Activated T-cell treated with anti-CD3 and anti-CD28 coated beads, Interleukin-2, amount 50 U/mL, for 24 hours (primary cell): ENCODE measurements around the gene FLNC.

ENCODE experiments used
- DNase-seq: peaks from one replicate; pipeline ENCODE4 v3.0.0-alpha.2; 2020
- H3K27ac Mint-ChIP-seq: 2 replicates; pipeline ENCODE4 v1.8.0; 2020; ENCODE audit warnings: mild to moderate bottlenecking, mixed read lengths
- H3K27me3 Mint-ChIP-seq: 2 replicates; pipeline ENCODE4 v1.8.0; 2020; ENCODE audit warnings: mixed read lengths
- H3K36me3 Mint-ChIP-seq: 2 replicates; pipeline ENCODE4 v1.8.0; 2020; ENCODE audit warnings: low read depth, mixed read lengths
- H3K4me1 Mint-ChIP-seq: 2 replicates; pipeline ENCODE4 v1.8.0; 2020; ENCODE audit warnings: low read depth, mixed read lengths
- H3K4me3 Mint-ChIP-seq: 2 replicates; pipeline ENCODE4 v1.8.0; 2020; ENCODE audit warnings: mild to moderate bottlenecking, moderate library complexity, mixed read lengths
- H3K9me3 Mint-ChIP-seq: 2 replicates; pipeline ENCODE4 v1.8.0; 2020; ENCODE audit warnings: mixed read lengths

The FLNC gene

DNA sequence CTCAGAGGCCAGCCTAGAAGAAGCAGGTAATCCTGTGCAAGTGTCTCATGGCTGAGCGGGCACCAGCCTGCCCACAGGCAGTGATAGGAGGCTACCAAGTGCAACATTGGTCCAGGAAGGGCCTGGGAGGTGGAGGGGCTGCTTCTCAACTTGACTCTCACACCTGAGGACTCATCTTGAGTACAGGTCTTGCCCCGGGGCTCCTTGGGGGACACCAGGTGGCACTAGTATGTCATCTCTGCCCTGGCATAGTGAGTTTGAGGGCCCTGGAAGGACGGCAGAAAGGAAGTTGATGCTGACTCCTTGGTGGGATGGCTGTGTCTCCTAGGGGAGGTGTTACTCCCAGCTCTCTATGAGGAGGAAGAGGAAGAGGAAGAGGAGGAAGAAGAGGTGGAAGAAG lies 36.2 kb upstream of the FLNC start:
- DNase-seq, result no peak
- H3K27me3 Mint-ChIP-seq, result peaks cover 4% of the 10 kb centered on the region
- no peak overlapping the region for H3K27ac Mint-ChIP-seq
- no peaks in the 10 kb centered on the region for H3K36me3 Mint-ChIP-seq
- H3K4me3 Mint-ChIP-seq, result no peak overlapping the region
- no peaks in the 10 kb centered on the region for H3K9me3 Mint-ChIP-seq
- peaks cover 10% of the 10 kb centered on the region for H3K4me1 Mint-ChIP-seq

DNA sequence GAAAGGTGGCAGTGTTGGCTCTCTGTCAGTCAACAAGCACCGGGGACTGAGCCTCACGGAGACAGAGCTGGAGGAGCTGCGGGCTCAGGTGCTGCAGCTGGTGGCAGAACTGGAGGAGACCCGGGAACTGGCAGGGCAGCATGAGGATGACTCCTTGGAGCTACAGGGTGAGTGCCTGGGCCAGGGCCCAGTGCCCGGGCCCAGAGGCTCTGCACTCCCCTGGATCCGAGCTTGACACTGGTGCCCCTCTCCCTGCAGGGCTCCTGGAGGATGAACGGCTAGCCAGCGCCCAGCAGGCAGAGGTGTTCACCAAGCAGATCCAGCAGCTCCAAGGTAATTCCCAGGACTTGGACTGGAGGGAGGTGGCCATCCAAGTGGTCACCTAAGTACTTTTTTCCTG lies 35.8 kb upstream of the FLNC start:
- H3K9me3 Mint-ChIP-seq, result no peaks in the 10 kb centered on the region
- no peak overlapping the region for H3K4me3 Mint-ChIP-seq
- peaks cover 10% of the 10 kb centered on the region for H3K4me1 Mint-ChIP-seq
- H3K36me3 Mint-ChIP-seq, result no peaks in the 10 kb centered on the region
- H3K27me3 Mint-ChIP-seq, result peaks cover 4% of the 10 kb centered on the region
- H3K27ac Mint-ChIP-seq, result no peak overlapping the region
- no peak for DNase-seq

DNA sequence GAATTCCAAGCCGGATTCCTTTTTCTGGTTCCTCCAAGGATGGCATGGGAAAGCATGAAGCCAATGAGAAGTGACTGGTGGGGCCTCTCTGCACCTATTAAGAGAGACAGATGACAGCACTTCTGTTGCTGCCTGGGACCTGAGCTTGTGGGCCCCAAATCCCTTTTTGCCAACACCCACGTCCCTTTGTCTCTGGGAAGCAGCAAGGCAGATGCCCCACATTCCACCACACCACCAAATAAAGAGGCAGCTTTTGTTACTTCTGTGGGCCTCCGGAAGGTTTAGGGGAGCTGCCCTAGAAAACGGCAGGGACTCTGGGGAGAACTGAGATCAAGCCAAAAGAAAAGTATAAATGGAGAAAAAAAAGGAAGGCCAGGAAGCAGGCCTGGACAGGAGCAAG lies 35.1 kb upstream of the FLNC start:
- H3K4me1 Mint-ChIP-seq, result peaks cover 8% of the 10 kb centered on the region
- DNase-seq, result no peak
- no peaks in the 10 kb centered on the region for H3K36me3 Mint-ChIP-seq
- H3K9me3 Mint-ChIP-seq, result no peaks in the 10 kb centered on the region
- H3K27me3 Mint-ChIP-seq, result peaks cover 4% of the 10 kb centered on the region
- no peak overlapping the region for H3K4me3 Mint-ChIP-seq
- no peak overlapping the region for H3K27ac Mint-ChIP-seq

DNA sequence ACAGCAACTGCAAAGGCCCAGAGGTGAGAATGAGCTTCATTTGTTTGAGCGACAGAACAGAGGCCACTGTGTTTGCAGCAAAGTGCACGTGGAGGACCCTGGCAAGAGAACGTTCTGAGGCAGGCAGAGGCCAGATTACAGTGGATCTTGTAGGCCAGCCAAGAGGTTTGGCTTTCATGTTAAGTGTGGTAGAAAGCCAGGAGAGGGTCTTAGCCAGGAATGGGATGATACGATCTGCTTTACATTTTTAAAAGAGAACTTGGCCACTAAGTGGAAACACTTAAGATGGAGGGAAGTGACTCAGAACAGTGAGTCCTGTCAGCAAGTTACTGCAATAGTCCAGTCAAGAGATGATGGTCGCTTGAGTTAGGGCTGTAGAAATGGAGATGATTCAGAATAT lies 33.9 kb upstream of the FLNC start:
- no peaks in the 10 kb centered on the region for H3K27me3 Mint-ChIP-seq
- peaks cover 3% of the 10 kb centered on the region for H3K36me3 Mint-ChIP-seq
- no peak for DNase-seq
- no peak overlapping the region for H3K27ac Mint-ChIP-seq
- no peaks in the 10 kb centered on the region for H3K9me3 Mint-ChIP-seq
- no peak overlapping the region for H3K4me3 Mint-ChIP-seq
- H3K4me1 Mint-ChIP-seq, result peaks cover 6% of the 10 kb centered on the region

DNA sequence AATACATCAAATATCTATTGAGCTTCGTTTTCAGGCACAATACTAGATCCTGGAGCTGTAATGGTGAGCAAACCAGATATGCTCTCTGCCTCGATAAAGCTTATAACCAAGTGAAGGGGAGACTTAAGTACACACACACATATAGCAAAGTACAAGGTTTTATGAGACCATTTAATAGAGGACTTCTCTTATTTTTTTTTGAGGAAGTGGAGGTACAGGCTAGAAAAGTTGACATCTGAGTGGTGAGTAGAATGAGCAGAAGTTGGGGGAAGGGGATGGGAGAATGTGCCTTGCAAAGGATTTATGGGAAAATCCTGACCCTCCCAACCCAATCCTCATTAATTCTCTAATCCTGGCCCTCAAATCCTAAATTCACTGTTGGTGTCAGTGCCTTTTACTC lies 30.8 kb upstream of the FLNC start:
- Mint-ChIP-seq H3K36me3 (peaks cover 6% of the 10 kb centered on the region), H3K4me1 (peaks cover 1% of the 10 kb centered on the region), H3K4me3 (no peak overlapping the region), H3K27ac (no peak overlapping the region), H3K9me3 (no peaks in the 10 kb centered on the region), H3K27me3 (no peaks in the 10 kb centered on the region)
- DNase-seq, result no peak

DNA sequence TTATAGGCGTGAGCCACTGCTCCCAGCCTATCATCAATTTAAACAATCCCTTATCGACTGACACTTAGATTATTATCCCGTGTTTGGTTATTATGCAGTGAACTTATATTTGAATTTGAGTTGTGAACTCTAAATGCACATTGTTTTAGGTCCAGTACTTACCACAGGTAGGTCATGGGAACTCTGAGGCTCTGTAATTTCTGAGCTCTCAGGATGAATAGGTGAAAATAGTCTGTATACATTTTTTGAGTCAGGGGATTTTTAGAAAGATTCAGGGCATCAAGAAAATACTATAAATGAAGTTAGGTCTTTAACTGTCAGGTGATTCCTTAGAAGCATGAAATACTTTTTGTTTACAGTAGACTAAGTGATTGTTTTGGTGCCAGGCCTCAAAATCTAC lies 29.6 kb upstream of the FLNC start:
- H3K27me3 Mint-ChIP-seq, result no peaks in the 10 kb centered on the region
- H3K9me3 Mint-ChIP-seq, result no peaks in the 10 kb centered on the region
- peaks cover 1% of the 10 kb centered on the region for H3K4me1 Mint-ChIP-seq
- no peak for DNase-seq
- H3K4me3 Mint-ChIP-seq, result no peak overlapping the region
- H3K27ac Mint-ChIP-seq, result no peak overlapping the region
- H3K36me3 Mint-ChIP-seq, result peaks cover 13% of the 10 kb centered on the region

DNA sequence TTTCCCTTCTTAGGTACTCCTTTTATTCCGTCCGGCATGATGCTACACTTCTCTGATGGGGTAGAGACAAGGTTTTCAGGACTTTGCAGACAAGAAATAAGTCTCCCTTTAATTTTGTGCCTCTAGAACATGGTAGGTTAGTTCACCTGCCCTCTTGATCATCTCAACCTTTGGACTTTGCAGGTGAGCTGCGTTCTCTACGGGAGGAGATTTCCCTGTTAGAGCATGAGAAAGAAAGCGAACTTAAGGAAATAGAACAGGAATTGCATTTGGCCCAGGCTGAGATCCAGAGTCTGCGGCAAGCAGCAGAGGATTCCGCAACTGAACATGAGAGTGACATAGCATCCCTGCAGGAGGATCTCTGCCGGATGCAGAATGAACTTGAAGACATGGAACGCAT lies 29.2 kb upstream of the FLNC start:
- Mint-ChIP-seq H3K27ac (no peak overlapping the region), H3K4me3 (no peak overlapping the region), H3K36me3 (peaks cover 16% of the 10 kb centered on the region), H3K4me1 (peaks cover 1% of the 10 kb centered on the region), H3K27me3 (no peaks in the 10 kb centered on the region), H3K9me3 (no peaks in the 10 kb centered on the region)
- DNase-seq, result no peak

DNA sequence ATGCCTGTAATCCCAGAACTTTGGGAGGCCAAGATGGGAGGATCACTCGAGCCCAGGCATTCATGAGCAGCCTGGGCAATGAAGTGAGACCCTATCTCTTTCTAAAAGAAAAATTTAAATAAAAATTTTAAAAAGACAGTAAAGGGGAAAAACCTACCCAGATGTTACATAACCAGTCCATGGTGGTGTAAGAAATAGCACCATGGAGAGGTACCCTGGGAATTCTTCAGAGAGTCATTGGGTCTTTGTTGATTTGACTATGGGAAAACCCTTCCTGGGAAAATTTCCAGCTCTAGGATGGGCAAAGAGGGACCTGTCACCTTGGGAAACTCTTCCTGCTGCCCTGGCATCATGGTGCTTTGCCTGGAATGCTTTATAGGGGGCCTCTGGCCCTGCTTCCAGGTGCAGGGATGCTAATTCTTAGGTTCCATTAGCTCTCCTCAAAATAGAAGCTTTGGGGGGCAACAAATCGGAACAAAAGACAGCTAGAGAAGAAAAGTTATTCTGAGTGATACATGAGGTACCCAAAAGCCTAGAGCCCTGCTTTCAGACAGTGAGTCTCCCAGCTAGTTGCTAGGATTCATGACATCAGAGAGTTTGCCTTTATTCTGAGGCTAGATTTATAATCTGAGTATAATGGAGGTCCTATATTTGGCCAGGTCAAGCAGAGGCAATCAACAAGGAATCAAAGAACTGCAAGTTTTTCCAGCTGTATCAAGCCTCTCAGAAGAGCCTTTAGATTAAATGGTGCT lies 28.4 kb upstream of the FLNC start:
- Mint-ChIP-seq H3K9me3 (no peaks in the 10 kb centered on the region), H3K4me1 (peaks cover 1% of the 10 kb centered on the region), H3K27ac (no peak overlapping the region), H3K4me3 (no peak overlapping the region), H3K36me3 (peaks cover 24% of the 10 kb centered on the region), H3K27me3 (no peaks in the 10 kb centered on the region)
- DNase-seq, result no peak

DNA sequence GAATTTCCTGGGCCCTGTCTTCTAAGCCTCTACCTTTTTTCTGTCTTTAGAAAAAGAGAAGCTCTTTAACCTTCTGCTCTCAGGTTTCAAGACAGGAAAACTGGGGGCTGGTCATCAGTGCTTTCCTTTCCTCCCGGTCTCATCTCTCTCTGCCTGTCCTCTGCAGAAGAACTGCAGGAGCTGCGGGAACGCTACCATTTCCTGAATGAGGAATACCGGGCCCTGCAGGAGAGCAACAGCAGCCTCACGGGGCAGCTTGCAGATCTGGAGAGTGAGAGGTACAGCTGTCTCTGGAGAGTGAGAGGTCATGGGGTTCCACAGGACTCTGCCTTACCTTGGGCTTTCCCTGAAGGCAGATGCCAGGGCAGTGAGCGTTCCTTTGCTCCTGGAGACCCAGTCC lies 25.7 kb upstream of the FLNC start:
- Mint-ChIP-seq H3K27me3 (no peaks in the 10 kb centered on the region), H3K4me3 (no peak overlapping the region), H3K27ac (no peak overlapping the region), H3K4me1 (peaks cover 1% of the 10 kb centered on the region), H3K9me3 (no peaks in the 10 kb centered on the region), H3K36me3 (peaks cover 25% of the 10 kb centered on the region)
- DNase-seq, result no peak

DNA sequence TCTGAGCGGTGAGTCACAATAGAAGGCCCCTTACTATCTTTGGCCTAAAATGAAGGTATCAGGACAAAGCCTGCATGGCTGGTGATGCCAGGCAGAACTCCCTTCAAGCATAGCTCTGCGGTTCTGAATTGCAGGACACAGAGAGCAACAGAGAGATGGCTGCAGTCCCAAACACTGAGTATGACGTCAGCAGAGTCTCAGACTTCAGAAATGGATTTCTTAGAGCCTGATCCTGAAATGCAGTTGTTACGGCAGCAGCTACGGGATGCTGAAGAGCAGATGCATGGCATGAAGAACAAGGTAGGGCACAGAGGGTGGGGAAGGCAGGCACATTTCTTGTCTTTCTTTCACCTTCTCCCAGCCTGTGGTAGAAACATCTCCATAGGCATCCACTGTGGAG lies 25.0 kb upstream of the FLNC start:
- no peaks in the 10 kb centered on the region for H3K27me3 Mint-ChIP-seq
- H3K36me3 Mint-ChIP-seq, result peaks cover 25% of the 10 kb centered on the region
- H3K4me1 Mint-ChIP-seq, result peaks cover 1% of the 10 kb centered on the region
- no peaks in the 10 kb centered on the region for H3K9me3 Mint-ChIP-seq
- H3K27ac Mint-ChIP-seq, result no peak overlapping the region
- H3K4me3 Mint-ChIP-seq, result no peak overlapping the region
- no peak for DNase-seq

DNA sequence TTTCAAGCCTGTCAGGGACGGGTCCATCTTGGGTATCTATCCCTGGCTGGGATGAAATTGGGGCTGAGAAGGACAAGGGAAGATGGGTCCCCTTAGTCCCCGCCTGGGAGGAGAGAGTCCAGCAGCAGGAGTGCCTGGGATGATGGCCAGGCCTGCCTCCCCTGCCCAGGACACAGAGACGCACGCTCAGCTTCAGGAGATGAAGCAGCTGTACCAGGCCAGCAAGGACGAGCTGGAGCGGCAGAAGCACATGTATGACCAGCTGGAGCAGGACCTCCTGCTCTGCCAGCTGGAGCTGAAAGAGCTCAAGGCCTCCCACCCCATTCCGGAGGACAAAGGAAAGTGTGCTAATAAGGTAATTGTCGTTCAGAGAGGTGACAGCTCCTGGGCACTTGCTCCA lies 23.0 kb upstream of the FLNC start:
- H3K9me3 Mint-ChIP-seq, result no peaks in the 10 kb centered on the region
- H3K4me1 Mint-ChIP-seq, result no peaks in the 10 kb centered on the region
- H3K36me3 Mint-ChIP-seq, result peaks cover 21% of the 10 kb centered on the region
- H3K27ac Mint-ChIP-seq, result no peak overlapping the region
- no peaks in the 10 kb centered on the region for H3K27me3 Mint-ChIP-seq
- H3K4me3 Mint-ChIP-seq, result no peak overlapping the region
- no peak for DNase-seq

DNA sequence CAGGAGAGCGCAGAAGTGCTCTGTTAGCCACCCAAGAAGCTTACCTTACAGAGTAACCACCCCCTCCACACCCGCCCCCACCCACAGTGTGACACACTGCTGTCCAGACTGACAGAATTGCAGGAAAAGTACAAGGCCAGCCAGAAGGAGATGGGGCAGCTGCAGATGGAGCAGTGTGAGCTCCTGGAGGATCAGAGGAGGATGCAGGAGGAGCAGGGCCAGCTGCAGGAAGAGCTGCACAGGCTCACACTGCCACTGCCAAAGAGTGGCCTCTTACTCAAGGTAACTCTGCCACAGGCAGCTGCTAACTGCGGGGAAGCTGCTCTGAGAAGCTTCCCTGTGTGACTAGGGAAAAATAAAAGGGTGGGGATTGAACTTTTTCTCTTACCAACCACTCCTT lies 20.8 kb upstream of the FLNC start:
- Mint-ChIP-seq H3K27ac (no peak overlapping the region), H3K9me3 (no peaks in the 10 kb centered on the region), H3K4me3 (no peak overlapping the region), H3K4me1 (no peaks in the 10 kb centered on the region), H3K36me3 (peaks cover 19% of the 10 kb centered on the region), H3K27me3 (no peaks in the 10 kb centered on the region)
- DNase-seq, result no peak

DNA sequence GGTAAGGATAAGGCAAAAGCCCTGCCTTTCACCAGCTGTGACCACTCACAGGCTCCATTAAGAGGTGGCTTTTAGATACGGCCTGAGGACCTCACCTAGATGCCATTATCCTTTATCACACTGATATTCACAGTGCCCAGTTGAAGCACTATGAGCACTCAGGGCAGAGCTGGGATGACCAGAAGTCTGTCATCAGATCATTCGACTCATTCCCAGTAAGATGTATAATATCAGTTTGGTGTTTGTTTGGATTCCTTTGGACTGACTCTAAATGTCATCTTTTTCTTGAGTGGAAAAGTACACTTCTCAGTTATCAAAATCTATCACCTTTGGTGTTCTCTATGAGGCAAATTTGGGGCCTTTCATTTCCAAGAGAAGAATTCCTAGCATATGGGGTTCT lies 19.7 kb upstream of the FLNC start:
- Mint-ChIP-seq H3K27me3 (no peaks in the 10 kb centered on the region), H3K27ac (no peak overlapping the region), H3K36me3 (peaks cover 13% of the 10 kb centered on the region), H3K9me3 (no peaks in the 10 kb centered on the region), H3K4me1 (no peaks in the 10 kb centered on the region), H3K4me3 (no peak overlapping the region)
- DNase-seq, result no peak

DNA sequence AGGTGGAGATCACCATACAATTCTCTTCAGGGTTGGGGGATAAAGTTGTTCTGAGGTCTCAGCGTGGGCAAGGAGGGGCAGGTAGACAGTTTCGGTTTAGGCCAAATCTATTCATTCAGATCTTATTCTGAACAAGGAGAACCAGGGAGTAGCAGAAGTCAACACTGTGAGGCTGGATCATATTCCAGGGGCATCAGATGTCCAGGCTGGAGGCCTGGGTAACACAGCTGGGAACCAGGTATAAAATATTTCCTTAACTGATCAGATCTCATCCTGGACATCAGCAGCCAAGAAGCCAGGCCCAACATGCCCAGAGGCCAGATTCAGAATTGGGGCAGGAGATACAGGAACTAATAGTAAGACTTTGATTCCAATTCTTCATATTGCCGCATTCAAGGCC lies 19.2 kb upstream of the FLNC start:
- Mint-ChIP-seq H3K4me3 (no peak overlapping the region), H3K9me3 (no peaks in the 10 kb centered on the region)

DNA sequence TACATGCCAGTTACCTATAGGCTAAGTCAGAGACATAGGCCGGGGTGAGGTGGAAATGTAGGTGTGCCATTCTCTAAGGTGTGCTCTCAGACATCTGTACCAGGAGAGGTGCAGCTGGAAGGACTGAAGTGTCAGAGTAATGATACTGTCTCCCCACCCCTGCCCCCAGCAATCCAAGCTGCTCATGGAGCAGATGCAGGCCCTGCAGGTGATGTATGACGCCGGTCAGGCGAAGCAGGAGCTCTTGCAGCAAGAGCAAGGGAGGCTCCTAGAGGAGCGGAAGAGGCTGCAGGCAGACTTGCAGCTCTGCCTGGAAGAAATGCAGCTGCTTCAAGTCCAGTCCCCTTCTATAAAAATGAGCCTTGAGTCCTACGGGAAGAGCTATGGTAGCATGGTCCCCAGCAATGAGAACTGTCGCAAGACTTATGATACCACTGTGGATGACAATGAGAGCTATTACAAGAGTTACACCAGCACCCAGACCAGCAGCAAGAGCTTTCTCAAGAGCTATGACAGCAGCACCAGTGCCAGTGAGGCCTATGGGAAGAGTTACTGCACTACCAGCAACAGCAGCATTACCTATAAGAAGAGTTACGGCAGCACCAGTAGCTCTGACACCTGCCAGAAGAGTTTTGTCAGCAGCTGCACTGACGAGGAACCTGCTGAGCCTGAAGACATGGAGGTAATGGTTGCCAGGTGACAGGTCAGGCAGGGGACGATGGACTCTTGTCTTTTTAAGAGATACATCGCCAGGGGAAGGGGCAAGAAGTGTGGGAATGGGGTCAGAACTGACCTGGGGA lies 18.4 kb upstream of the FLNC start:
- no peaks in the 10 kb centered on the region for H3K27me3 Mint-ChIP-seq
- no peaks in the 10 kb centered on the region for H3K9me3 Mint-ChIP-seq
- H3K36me3 Mint-ChIP-seq, result peaks cover 2% of the 10 kb centered on the region
- no peak overlapping the region for H3K27ac Mint-ChIP-seq
- no peak overlapping the region for H3K4me3 Mint-ChIP-seq
- H3K4me1 Mint-ChIP-seq, result no peaks in the 10 kb centered on the region
- no peak for DNase-seq

More for the DNA sequence above, 19.2 kb upstream of the FLNC start:
- no peak for DNase-seq
- Mint-ChIP-seq H3K4me1 (no peaks in the 10 kb centered on the region), H3K36me3 (peaks cover 9% of the 10 kb centered on the region), H3K27ac (no peak overlapping the region), H3K27me3 (no peaks in the 10 kb centered on the region)
